GM23338 (cell line): ENCODE data around the gene DPYD.

Source experiments
- CTCF ChIP-seq, 2 experiments: fragments of 200-600 bp in 1 of 2; sonication (generic) in 1 of 2; conservative IDR thresholded peaks; 2 replicates each; pipeline versions ENCODE4 v1.5.1 to v1.6.1; 2016 to 2017; ENCODE audit warnings: antibody characterized with exemption in 2 of 2, low read depth in 2 of 2, mild to moderate bottlenecking in 2 of 2, moderate library complexity in 1 of 2
- EZH2 ChIP-seq: fragments of 200-600 bp; sonication (generic); IDR thresholded peaks from one replicate; pipeline ENCODE4 v1.8.0; 2017; ENCODE audit warnings: antibody characterized with exemption, mild to moderate bottlenecking, low read depth; ENCODE audit not compliant: unreplicated experiment
- EZH2phosphoT487 ChIP-seq: fragments of 200-600 bp; sonication (generic); IDR thresholded peaks from one replicate; pipeline ENCODE4 v1.8.1; 2018; ENCODE audit warnings: antibody characterized with exemption; ENCODE audit not compliant: unreplicated experiment

DNA sequence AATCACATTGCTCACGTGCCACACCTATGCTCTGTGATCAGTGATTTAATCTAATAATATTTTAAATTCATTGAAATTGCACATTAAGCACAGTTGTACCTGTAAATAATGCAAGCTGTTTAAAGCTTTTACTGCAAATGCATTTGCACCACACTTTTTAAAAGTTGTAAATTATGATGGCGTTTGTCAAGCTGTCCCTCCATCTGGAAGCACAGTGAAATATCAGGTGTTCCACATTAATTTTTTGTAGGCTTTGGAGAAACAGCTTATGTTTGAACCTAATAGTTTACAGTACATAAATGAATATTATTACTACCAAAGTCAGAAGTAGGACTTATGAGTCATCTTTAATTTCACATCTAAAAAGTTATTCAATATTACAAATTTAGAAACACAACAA, 3.0 kb upstream of the DPYD start:
- no peak for TF ChIP-seq CTCF (conservative IDR thresholded peaks at IDR 0.05; ENCODE audit: low read depth in 2 of 2)
- no peak for TF ChIP-seq EZH2
- no peak for TF ChIP-seq EZH2phosphoT487
